Fibroblast of skin of back (primary cell): ENCODE data around the gene NME3.

Source experiments
- DNase-seq: peaks from one replicate; pipeline ENCODE4 v3.0.0-alpha.2; 2013

Gene NME3

GRCh38 chr16:1779741-1780676, 8.7 kb upstream of the NME3 start:
- DNase-seq = no peak

- no peak for DNase-seq
Measured at GRCh38 chr16:1779234-1779701, 7.9 kb upstream of the NME3 start.

GRCh38 chr16:1778200-1779179, 7.1 kb upstream of the NME3 start:
- peak; percentile 15 for DNase-seq

- no peak for DNase-seq
Measured at GRCh38 chr16:1777375-1778199, 6.2 kb upstream of the NME3 start.

- no peak for DNase-seq
Measured at GRCh38 chr16:1776991-1777374, 5.6 kb upstream of the NME3 start.

- no peak for DNase-seq
Measured at GRCh38 chr16:1776672-1776955, 5.3 kb upstream of the NME3 start.

GRCh38 chr16:1775846-1776671, 4.7 kb upstream of the NME3 start:
- DNase-seq = no peak

GRCh38 chr16:1775006-1775845, 3.9 kb upstream of the NME3 start:
- no peak for DNase-seq

GRCh38 chr16:1774448-1774780, 3.1 kb upstream of the NME3 start:
- no peak for DNase-seq

GRCh38 chr16:1773703-1774447, 2.5 kb upstream of the NME3 start:
- no peak for DNase-seq

GRCh38 chr16:1772908-1773702, 1.8 kb upstream of the NME3 start, which contains the start of gene MRPS34:
MRPS34 (minus strand) TSS chr16:1773134; CDS start chr16:1773119, 15 bp downstream.
- DNase-seq = peak; percentile 82

GRCh38 chr16:1772362-1772907, 1.1 kb upstream of the NME3 start, which contains the start of gene EME2:
EME2 (plus strand) TSS chr16:1772810; CDS start chr16:1773228, 418 bp downstream.
- peak; percentile 28 for DNase-seq

GRCh38 chr16:1771864-1772361, 570 bp upstream of the NME3 start:
- DNase-seq = no peak

- peak; percentile 27 for DNase-seq
Measured at GRCh38 chr16:1770328-1771187, 785 bp downstream of the NME3 start.

- no peak for DNase-seq
Measured at GRCh38 chr16:1769402-1770300, 1.7 kb downstream of the NME3 start.

GRCh38 chr16:1768767-1769401, 2.5 kb downstream of the NME3 start:
- no peak for DNase-seq
